ENCODE results near the gene USP34.

USP34 gene

GRCh38 chr2:61275575-61276184 lies 195.2 kb downstream of the USP34 start:
- no peaks in the 10 kb centered on the region for H3K27me3 ChIP-seq (ENCODE audit: control insufficient read depth, insufficient read depth, low read length)
- no peaks in the 10 kb centered on the region for H3K36me3 ChIP-seq (ENCODE audit: control insufficient read depth, insufficient read depth, low read length)
- no peaks in the 10 kb centered on the region for H3K9me3 ChIP-seq (ENCODE audit: control insufficient read depth, low read length)

DNA sequence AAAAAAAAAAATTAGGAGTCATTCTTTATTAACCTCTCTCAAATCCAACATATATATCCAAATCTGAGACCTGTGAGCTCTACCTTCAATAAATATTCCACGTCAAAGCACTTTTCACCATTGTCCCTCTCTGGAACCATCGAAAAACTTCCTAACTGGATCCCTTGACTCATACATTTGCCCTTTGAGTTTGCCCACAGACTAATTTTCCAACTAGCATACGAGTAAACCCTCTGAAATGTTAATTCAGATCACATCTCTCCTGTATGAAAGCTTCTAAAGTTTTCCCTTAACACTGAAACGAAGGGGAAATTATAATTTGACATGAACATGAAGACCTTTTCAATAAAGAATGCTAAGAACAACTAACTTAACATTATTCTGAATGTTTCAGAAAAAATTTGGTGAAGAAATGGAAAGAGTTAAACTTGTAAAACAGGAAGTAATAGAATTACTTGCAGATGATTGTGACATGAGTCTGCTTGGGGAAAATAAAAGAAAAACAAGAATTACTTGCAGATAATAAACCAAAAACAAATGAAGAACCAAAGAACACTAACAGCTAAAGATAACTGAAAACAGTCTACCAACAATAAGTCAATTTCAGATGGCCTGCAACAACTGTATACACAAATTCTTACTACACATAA lies 198.3 kb downstream of the USP34 start:
- H3K36me3 ChIP-seq (ENCODE audit: control insufficient read depth, insufficient read depth, low read length): no peaks in the 10 kb centered on the region
- H3K9ac ChIP-seq (ENCODE audit: low read length): no peak overlapping the region
- no peaks in the 10 kb centered on the region for H3K9me3 ChIP-seq (ENCODE audit: control insufficient read depth, low read length)
- no peak overlapping the region for H3K4me3 ChIP-seq (ENCODE audit: low read length)
- no peaks in the 10 kb centered on the region for H3K4me1 ChIP-seq (ENCODE audit: control insufficient read depth, insufficient read depth, low read length)
- no peaks in the 10 kb centered on the region for H3K27me3 ChIP-seq (ENCODE audit: control insufficient read depth, insufficient read depth, low read length)

More at GRCh38 chr2:61275575-61276184, 195.2 kb downstream of the USP34 start:
- Histone ChIP-seq H3K4me3 (ENCODE audit: low read length) (no peak overlapping the region), H3K4me1 (ENCODE audit: control insufficient read depth, insufficient read depth, low read length) (no peaks in the 10 kb centered on the region), H3K9ac (ENCODE audit: low read length) (no peak overlapping the region)

DNA sequence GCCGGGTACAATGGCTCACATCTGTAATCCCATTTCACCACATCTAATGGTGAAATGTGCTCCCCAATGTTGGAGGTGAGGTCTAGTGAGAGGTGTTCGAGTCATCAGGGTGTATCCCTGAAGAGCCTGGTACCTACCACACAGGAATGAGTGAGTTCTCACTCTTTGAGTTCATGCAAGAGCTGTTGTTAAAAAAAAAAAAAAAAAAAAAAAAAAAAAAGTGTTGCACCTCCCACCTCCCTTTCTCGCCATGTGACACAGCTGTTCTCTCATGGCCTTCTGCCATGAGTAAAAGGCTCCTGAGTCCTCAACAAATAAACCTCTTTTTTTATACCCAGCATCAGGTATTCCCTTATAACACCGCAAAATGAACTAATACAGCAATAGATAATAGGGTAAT lies 202.6 kb downstream of the USP34 start:
- Histone ChIP-seq H3K9ac (ENCODE audit: low read length) (no peak overlapping the region), H3K27me3 (ENCODE audit: control insufficient read depth, insufficient read depth, low read length) (no peaks in the 10 kb centered on the region), H3K4me3 (ENCODE audit: low read length) (no peak overlapping the region), H3K9me3 (ENCODE audit: control insufficient read depth, low read length) (no peaks in the 10 kb centered on the region), H3K36me3 (ENCODE audit: control insufficient read depth, insufficient read depth, low read length) (no peaks in the 10 kb centered on the region), H3K4me1 (ENCODE audit: control insufficient read depth, insufficient read depth, low read length) (peaks cover 3% of the 10 kb centered on the region)

- H3K4me1 ChIP-seq (ENCODE audit: control insufficient read depth, insufficient read depth, low read length): peaks cover 3% of the 10 kb centered on the region
- no peaks in the 10 kb centered on the region for H3K36me3 ChIP-seq (ENCODE audit: control insufficient read depth, insufficient read depth, low read length)
- no peak overlapping the region for H3K9ac ChIP-seq (ENCODE audit: low read length)
- H3K4me3 ChIP-seq (ENCODE audit: low read length): no peak overlapping the region
- H3K9me3 ChIP-seq (ENCODE audit: control insufficient read depth, low read length): no peaks in the 10 kb centered on the region
- no peaks in the 10 kb centered on the region for H3K27me3 ChIP-seq (ENCODE audit: control insufficient read depth, insufficient read depth, low read length)
These were observed 204.0 kb downstream of the USP34 start for GRCh38 chr2:61266632-61267505.

DNA sequence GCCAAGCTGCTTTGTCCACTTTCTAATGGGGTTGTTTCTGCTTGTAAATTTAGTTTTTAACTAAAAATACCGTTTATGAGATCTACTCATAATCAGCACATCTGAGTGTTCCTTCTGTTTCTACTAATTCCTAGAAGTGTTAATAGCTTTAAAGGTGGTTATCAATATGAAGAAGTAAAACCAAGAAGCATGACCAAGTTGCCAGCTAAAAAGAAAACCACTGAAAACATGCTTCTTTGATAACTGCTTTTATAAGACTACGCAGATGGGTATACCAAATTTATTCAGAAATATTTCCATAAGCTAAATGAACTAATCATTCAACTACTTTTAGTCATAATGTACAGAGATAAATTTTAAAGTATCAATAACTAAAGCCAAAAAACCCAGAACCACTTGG lies 207.1 kb downstream of the USP34 start:
- H3K9ac ChIP-seq (ENCODE audit: low read length): no peak overlapping the region
- no peak overlapping the region for H3K4me3 ChIP-seq (ENCODE audit: low read length)
- no peaks in the 10 kb centered on the region for H3K9me3 ChIP-seq (ENCODE audit: control insufficient read depth, low read length)
- H3K27me3 ChIP-seq (ENCODE audit: control insufficient read depth, insufficient read depth, low read length): no peaks in the 10 kb centered on the region
- peaks cover 3% of the 10 kb centered on the region for H3K36me3 ChIP-seq (ENCODE audit: control insufficient read depth, insufficient read depth, low read length)
- H3K4me1 ChIP-seq (ENCODE audit: control insufficient read depth, insufficient read depth, low read length): peaks cover 3% of the 10 kb centered on the region

- H3K4me1 ChIP-seq (ENCODE audit: control insufficient read depth, insufficient read depth, low read length): peaks cover 3% of the 10 kb centered on the region
- no peak overlapping the region for H3K9ac ChIP-seq (ENCODE audit: low read length)
- no peaks in the 10 kb centered on the region for H3K27me3 ChIP-seq (ENCODE audit: control insufficient read depth, insufficient read depth, low read length)
- no peak overlapping the region for H3K4me3 ChIP-seq (ENCODE audit: low read length)
- H3K36me3 ChIP-seq (ENCODE audit: control insufficient read depth, insufficient read depth, low read length): peaks cover 3% of the 10 kb centered on the region
- H3K9me3 ChIP-seq (ENCODE audit: control insufficient read depth, low read length): no peaks in the 10 kb centered on the region
These were observed 208.2 kb downstream of the USP34 start for GRCh38 chr2:61262699-61263098.

- Histone ChIP-seq H3K9me3 (ENCODE audit: control insufficient read depth, low read length) (no peaks in the 10 kb centered on the region), H3K4me3 (ENCODE audit: low read length) (no peak overlapping the region), H3K36me3 (ENCODE audit: control insufficient read depth, insufficient read depth, low read length) (peaks cover 3% of the 10 kb centered on the region), H3K4me1 (ENCODE audit: control insufficient read depth, insufficient read depth, low read length) (no peaks in the 10 kb centered on the region), H3K27me3 (ENCODE audit: control insufficient read depth, insufficient read depth, low read length) (no peaks in the 10 kb centered on the region), H3K9ac (ENCODE audit: low read length) (no peak overlapping the region)
These were observed 213.4 kb downstream of the USP34 start for GRCh38 chr2:61257446-61257845.

GRCh38 chr2:61255580-61256437 lies 215.1 kb downstream of the USP34 start:
- no peaks in the 10 kb centered on the region for H3K9me3 ChIP-seq (ENCODE audit: control insufficient read depth, low read length)
- H3K36me3 ChIP-seq (ENCODE audit: control insufficient read depth, insufficient read depth, low read length): peaks cover 3% of the 10 kb centered on the region

DNA sequence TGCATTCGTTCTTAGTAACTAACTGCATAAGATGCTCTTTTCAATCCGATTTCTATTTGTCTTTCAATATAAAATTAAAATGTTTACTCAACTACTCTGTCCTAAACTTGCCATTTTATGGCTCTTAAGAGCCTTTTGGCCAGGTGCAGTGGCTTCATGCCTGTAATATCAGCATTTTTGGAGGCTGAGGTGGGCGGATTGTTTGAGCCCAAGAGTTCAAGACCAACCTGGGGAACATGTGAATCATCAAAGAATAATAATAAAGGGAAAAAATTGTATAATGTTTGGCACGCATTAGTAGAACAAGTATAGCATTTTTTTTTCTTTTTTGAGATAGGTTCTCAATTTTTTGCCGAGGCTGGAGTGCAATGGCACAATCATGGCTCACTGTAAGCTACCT lies 216.4 kb downstream of the USP34 start:
- no peaks in the 10 kb centered on the region for H3K4me1 ChIP-seq (ENCODE audit: control insufficient read depth, insufficient read depth, low read length)
- no peak overlapping the region for H3K4me3 ChIP-seq (ENCODE audit: low read length)
- H3K36me3 ChIP-seq (ENCODE audit: control insufficient read depth, insufficient read depth, low read length): peaks cover 2% of the 10 kb centered on the region
- H3K27me3 ChIP-seq (ENCODE audit: control insufficient read depth, insufficient read depth, low read length): no peaks in the 10 kb centered on the region
- H3K9me3 ChIP-seq (ENCODE audit: control insufficient read depth, low read length): no peaks in the 10 kb centered on the region
- no peak overlapping the region for H3K9ac ChIP-seq (ENCODE audit: low read length)

More at GRCh38 chr2:61255580-61256437, 215.1 kb downstream of the USP34 start:
- no peak overlapping the region for H3K4me3 ChIP-seq (ENCODE audit: low read length)
- H3K27me3 ChIP-seq (ENCODE audit: control insufficient read depth, insufficient read depth, low read length): no peaks in the 10 kb centered on the region
- H3K4me1 ChIP-seq (ENCODE audit: control insufficient read depth, insufficient read depth, low read length): no peaks in the 10 kb centered on the region
- no peak overlapping the region for H3K9ac ChIP-seq (ENCODE audit: low read length)

DNA sequence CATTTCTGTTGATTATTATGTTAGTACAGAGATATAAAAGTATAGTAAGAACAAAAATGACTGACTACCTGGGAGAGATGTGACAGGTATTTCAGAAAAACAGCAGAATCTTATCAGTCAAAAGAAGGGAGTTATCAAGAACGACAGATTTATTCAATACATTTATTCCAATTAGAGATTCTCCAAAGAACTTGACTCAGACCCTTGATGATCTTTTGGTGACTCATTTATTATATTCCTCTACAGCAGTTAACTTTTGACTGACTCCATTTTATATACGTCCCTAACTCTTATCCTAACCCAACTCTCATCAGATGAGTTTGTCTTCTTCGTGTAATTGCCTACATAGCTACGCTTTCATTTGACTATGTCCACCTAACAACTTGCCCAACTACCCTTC lies 217.8 kb downstream of the USP34 start:
- H3K36me3 ChIP-seq (ENCODE audit: control insufficient read depth, insufficient read depth, low read length): no peaks in the 10 kb centered on the region
- no peaks in the 10 kb centered on the region for H3K27me3 ChIP-seq (ENCODE audit: control insufficient read depth, insufficient read depth, low read length)
- no peaks in the 10 kb centered on the region for H3K9me3 ChIP-seq (ENCODE audit: control insufficient read depth, low read length)
- H3K9ac ChIP-seq (ENCODE audit: low read length): no peak overlapping the region
- no peak overlapping the region for H3K4me3 ChIP-seq (ENCODE audit: low read length)
- H3K4me1 ChIP-seq (ENCODE audit: control insufficient read depth, insufficient read depth, low read length): no peaks in the 10 kb centered on the region

DNA sequence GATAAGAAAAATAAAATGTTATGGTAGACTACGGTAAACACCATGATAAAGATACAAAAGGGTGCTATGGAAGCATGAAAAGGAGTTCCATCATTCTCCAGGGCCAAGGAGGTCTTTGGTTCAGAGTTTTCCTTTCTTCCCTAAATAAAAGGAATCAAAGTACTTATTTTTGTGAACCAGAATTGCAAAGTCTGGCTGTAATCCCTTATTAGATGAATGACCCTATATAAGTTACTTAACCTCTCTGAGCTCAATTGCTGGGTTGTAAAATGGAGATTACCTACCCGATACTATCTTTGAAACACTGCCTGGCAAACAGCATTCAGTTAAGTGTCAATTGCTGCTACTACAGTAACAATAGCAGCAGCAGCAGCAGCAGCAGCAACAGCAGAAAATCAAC lies 218.9 kb downstream of the USP34 start:
- Histone ChIP-seq H3K36me3 (ENCODE audit: control insufficient read depth, insufficient read depth, low read length) (no peaks in the 10 kb centered on the region), H3K4me3 (ENCODE audit: low read length) (no peak overlapping the region), H3K27me3 (ENCODE audit: control insufficient read depth, insufficient read depth, low read length) (no peaks in the 10 kb centered on the region), H3K9me3 (ENCODE audit: control insufficient read depth, low read length) (no peaks in the 10 kb centered on the region), H3K9ac (ENCODE audit: low read length) (no peak overlapping the region), H3K4me1 (ENCODE audit: control insufficient read depth, insufficient read depth, low read length) (no peaks in the 10 kb centered on the region)
